NCI-H1092 treated with DMSO at 0.1 percent for 48 hours (cell line): ENCODE measurements around the gene STX4.
A peak's percentile ranks its signal among the peaks of the same experiment; 100 is the strongest.

ENCODE experiments used
- DNase-seq: peaks from one replicate; lab custom pipeline; 2025; lab: John Stamatoyannopoulos, UW

The STX4 gene

DNA sequence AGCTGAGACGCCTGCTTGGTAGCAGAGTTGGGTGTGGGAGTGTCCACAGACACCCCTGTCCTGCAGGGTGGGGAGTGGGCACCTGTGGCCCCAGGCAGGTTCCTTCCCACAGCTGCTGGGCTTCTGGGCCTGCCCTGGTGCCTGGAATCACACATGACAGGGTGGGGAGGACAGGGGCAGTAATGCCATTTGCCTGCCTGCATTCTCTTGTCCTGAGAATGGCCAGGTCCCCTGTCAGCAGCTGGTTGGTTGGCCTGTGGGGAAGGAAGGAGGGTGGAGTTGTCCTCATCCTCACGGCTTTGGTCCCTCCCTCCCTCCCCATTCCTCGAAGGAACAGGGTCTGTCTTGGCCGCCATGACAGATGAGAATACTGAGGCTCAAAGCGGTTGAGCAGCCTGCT is 50.2 kb downstream of the STX4 start:
- DNase-seq: no peak

DNA sequence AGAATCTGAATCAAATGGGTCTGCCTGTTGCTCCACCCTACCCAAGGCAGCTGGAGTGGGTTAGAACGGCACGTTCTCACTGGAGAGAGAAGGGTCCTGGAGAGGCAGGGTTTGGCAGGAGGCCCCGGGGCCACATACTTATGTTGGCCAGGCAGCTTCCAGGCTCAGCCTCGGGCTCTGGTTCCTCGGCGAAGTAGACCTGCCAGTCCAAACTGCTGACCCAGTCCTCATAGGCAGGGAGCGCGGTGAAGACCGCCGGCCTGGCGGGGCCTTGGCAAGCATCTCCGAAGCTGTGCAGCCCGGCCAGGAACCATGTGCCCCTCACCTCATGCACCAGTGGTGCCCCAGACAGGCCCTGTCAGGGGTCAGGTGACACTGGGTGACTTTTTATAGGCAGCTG is 50.6 kb downstream of the STX4 start:
- no peak for DNase-seq

DNA sequence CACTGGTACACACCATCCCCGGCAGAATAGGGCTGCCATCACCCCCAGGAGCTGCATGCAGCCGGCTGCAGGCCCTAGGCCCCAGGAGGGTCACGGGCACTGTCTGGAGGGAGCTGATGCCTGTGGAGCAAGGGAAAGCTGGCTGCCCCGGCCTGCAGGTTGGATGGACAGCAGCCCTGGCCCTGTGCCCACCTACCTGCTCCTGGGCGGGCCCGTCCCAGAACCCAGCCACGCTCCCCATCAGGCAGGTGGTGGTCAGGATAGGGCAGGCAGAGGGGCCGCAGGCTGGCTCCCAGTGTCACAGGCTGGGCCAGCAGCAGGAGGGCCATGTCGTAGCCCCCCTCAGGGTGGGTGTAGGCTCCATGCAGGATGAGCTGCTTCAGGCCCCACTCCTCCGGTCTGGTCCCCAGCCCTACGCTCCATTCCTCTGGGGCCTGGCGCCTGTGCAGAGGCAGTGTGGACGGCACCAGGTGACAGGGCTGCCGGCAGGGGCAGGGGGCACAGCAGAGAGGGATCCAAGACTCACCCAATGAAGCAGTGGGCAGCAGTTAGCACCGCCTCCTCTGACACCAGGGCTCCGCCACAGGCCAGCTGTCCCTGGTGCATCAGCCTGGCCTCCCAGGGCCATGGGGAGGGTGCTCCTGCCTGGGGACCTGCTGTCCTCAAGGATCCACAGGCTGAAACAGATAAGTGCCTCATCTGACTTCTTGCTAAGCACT is 51.4 kb downstream of the STX4 start:
- no peak for DNase-seq

GRCh38 chr16:31085411-31085810 is 52.1 kb downstream of the STX4 start:
- DNase-seq: no peak

- DNase-seq: no peak
These were observed 52.7 kb downstream of the STX4 start for GRCh38 chr16:31085873-31086628.

- no peak for DNase-seq
These were observed 53.2 kb downstream of the STX4 start for GRCh38 chr16:31086629-31086906.

GRCh38 chr16:31087481-31087880 is 54.1 kb downstream of the STX4 start:
- DNase-seq: no peak

- no peak for DNase-seq
These were observed 54.6 kb downstream of the STX4 start for GRCh38 chr16:31087971-31088370.

GRCh38 chr16:31088459-31089183 is 55.3 kb downstream of the STX4 start, which contains the start of gene PRSS53:
PRSS53 (minus strand) TSS chr16:31088943; CDS start chr16:31088809, 134 bp downstream.
- DNase-seq: peak; percentile 11

GRCh38 chr16:31089199-31089598 is 55.8 kb downstream of the STX4 start:
- DNase-seq: no peak
